ENCODE measurements around the gene CYREN. TPM values are rescaled to one million over a fixed set of nuclear protein-coding genes. Genes with fewer than 3 reads are reported as not detected.

CYREN gene
- total RNA-seq, 4 donors from 2014 or later: 40.3 to 54.4 (median 46.8) TPM

GRCh38 chr7:135169964-135170273, 588 bp downstream of the CYREN start:
- H3K9me3 ChIP-seq: no peaks in the 10 kb centered on the region
- peaks cover 20 to 27% of the 10 kb centered on the region in 2 donors for H3K36me3 ChIP-seq
- intact Hi-C loops (cut with DNase I): loop anchor here (5.0 to 10.0 kb wide), 2 partner anchors 183 to 515 kb away; partner anchors contain the start of gene AGBL3
- H3K4me1 ChIP-seq: peaks cover 20 to 44% of the 10 kb centered on the region in 2 donors
- H3K27me3 ChIP-seq: no peaks in the 10 kb centered on the region
- WGBS, 2 donors: 3 to 5% methylated on average over 16 of the region's 17 CpGs
- H3K4me3 ChIP-seq (replicated peaks in 1 of 3): peak overlapping the region; percentile 76 to 87 (median 76)
- no peak for DNase-seq
- H3K27ac ChIP-seq: peak overlapping the region; percentile 58 to 95 (median 92)
- no peak for TF ChIP-seq CTCF (IDR thresholded peaks at IDR 0.05)

GRCh38 chr7:135169141-135169963, 1.2 kb downstream of the CYREN start:
- peak overlapping the region; percentile 58 to 95 (median 92) for H3K27ac ChIP-seq
- peaks cover 20 to 44% of the 10 kb centered on the region in 2 donors for H3K4me1 ChIP-seq
- H3K4me3 ChIP-seq (replicated peaks in 1 of 3): peak overlapping the region in 2 of 3 donors; percentile 76 to 87
- peaks cover 20 to 27% of the 10 kb centered on the region in 2 donors for H3K36me3 ChIP-seq
- WGBS, 2 donors: 69 to 73% methylated on average over 10 to 11 of the region's 11 CpGs
- DNase-seq: no peak
- TF ChIP-seq POLR2A (IDR thresholded peaks at IDR 0.05): no peak
- no peak for TF ChIP-seq CTCF (IDR thresholded peaks at IDR 0.05)
- no peaks in the 10 kb centered on the region for H3K9me3 ChIP-seq
- intact Hi-C loops (cut with DNase I): loop anchor here (10.0 kb wide), 1 partner anchor 515 kb away; no protein-coding TSS in a partner anchor
- H3K27me3 ChIP-seq: no peaks in the 10 kb centered on the region

- H3K27me3 ChIP-seq: no peaks in the 10 kb centered on the region
- peak overlapping the region in 2 of 3 donors; percentile 92 to 95 for H3K27ac ChIP-seq
- no peak for DNase-seq
- H3K4me1 ChIP-seq: peaks cover 20 to 44% of the 10 kb centered on the region in 2 donors
- intact Hi-C loops (cut with DNase I): loop anchor here (10.0 kb wide), 1 partner anchor 514 kb away; no protein-coding TSS in a partner anchor
- H3K9me3 ChIP-seq: no peaks in the 10 kb centered on the region
- TF ChIP-seq POLR2A (IDR thresholded peaks at IDR 0.05): no peak
- no peak for TF ChIP-seq CTCF (IDR thresholded peaks at IDR 0.05)
- peaks cover 20 to 27% of the 10 kb centered on the region in 2 donors for H3K36me3 ChIP-seq
- WGBS, 2 donors: 92 to 95% methylated on average over 13 of the region's 13 CpGs
- H3K4me3 ChIP-seq (replicated peaks in 1 of 3): no peak overlapping the region
These were observed 1.9 kb downstream of the CYREN start for GRCh38 chr7:135168489-135169140.

GRCh38 chr7:135168001-135168400, 2.5 kb downstream of the CYREN start:
- WGBS, 2 donors: 55 to 59% methylated on average over 9 of the region's 9 CpGs
- no peak overlapping the region for H3K4me3 ChIP-seq (replicated peaks in 1 of 3)
- H3K36me3 ChIP-seq: peaks cover 20 to 27% of the 10 kb centered on the region in 2 donors
- TF ChIP-seq CTCF (IDR thresholded peaks at IDR 0.05) (no peak), POLR2A (IDR thresholded peaks at IDR 0.05) (no peak)
- H3K4me1 ChIP-seq: peaks cover 20 to 44% of the 10 kb centered on the region in 2 donors
- H3K27ac ChIP-seq: peak overlapping the region in 1 of 3 donors; percentile 95
- intact Hi-C loops (cut with DNase I): loop anchor here (10.0 kb wide), 1 partner anchor 513 kb away; no protein-coding TSS in a partner anchor
- no peak for DNase-seq
- no peaks in the 10 kb centered on the region for H3K9me3 ChIP-seq
- no peaks in the 10 kb centered on the region for H3K27me3 ChIP-seq

Data from thyroid gland (tissue), 4 donors.